ENCODE data around the gene PPCDC.
"Not testable (repeated sequence)": the region's sequence is repeated elsewhere in the genome, so short reads cannot be mapped to it uniquely, and the experiment has no call there.

PPCDC gene

GRCh38 chr15:75069301-75069925 lies 46.0 kb downstream of the PPCDC start:
- DNase-seq: peak; percentile 90

- DNase-seq: no peak
Observed at GRCh38 chr15:75070674-75071073, 47.3 kb downstream of the PPCDC start.

DNA sequence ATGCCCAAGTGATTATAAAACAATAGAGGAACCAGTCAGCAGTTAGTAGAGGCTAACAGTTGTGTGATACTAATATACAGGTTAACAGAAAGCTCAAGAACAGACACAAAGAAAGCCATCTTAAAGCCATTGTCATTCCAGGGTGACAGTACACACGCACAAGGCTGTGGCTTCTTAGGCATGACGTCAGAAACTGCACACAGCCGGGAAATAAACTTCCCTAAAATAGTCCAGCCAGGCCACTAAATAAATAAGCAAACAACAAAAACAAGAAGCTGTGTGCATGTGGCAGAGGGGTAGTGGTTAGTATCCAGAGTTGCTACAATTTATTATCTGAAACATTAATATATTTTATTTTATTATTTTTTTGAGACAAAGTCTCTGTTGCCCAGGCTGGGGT lies 49.8 kb downstream of the PPCDC start:
- peak; percentile 93 for DNase-seq

DNA sequence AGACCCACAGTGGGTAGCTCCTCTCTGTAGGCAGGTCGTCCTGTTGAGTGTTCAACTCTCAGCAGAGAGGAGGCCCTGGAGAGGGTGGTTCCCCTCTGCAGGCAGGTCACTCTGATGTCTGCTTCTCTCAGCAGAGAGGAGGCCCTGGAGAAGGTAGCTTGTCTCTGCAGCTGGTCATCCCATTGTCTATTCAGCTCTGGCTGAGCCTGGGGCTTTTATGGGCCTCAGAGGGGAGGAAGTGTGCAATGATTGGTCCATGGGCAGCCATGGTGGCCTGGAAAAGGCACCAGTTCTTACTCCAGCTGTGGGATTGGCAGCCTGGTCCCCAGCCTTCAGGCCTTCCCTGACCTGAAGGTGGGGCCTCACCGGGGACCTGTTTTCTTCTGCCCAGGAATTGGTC lies 52.9 kb downstream of the PPCDC start:
- no peak for DNase-seq

DNA sequence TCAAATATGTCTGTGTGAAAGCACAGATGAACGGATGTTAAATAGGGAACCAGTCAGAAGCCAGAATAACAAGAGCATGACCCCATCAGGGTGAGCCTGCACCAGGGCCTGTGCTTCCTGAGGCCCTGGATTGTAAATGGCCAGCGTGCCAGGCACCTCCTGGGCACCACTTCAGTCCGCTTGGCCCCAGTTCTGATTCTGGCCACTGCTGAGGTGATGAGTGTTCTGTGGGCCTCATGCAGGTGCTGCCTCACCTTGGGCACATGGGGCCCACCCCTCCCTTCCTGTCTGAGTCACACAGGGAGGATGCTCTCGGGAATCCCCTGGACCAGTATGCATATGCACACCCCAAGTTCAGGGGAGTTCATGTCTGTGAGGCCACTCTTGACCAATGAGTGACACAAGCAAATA lies 54.2 kb downstream of the PPCDC start:
- DNase-seq: peak; percentile 27

DNA sequence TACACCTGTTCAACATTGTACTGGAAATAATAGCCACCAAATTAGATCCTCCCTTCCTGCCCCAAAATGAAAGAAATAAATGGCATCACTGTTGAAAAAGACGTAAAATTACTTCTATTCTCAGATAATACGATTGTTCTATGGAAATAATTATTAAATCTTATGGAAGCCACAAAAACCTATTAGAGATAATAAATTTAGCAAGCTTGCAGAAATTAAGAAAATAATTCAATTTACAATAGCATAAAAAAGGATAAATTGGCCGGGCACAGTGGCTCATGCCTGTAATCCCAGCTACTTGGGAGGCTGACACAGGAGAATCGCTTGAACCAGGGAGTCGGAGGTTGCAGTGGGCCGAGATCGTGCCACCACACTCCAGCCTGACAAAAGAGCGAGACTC lies 57.8 kb downstream of the PPCDC start:
- DNase-seq: no peak

- DNase-seq: no peak
Observed at GRCh38 chr15:75082689-75083088, 59.3 kb downstream of the PPCDC start.

DNA sequence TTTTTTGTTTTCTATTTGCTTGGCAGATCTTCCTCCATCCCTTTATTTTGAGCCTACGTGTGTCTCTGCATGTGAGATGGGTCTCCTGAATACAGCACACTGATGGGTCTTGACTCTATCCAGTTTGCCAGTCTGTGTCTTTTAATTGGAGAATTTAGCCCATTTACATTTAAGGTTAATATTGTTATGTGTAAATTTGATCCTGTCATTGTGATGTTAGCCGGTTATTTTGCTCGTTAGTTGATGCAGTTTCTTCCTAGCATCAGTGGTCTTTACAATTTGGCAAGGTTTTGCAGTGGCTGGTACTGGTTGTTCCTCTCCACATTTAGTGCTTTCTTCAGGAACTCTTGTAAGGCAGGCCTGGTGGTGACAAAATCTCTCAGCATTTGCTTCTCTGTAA lies 62.3 kb downstream of the PPCDC start:
- DNase-seq: not testable (repeated sequence)

- no peak for DNase-seq
Observed at GRCh38 chr15:75089456-75090387, 66.3 kb downstream of the PPCDC start.

- peak; percentile 91 for DNase-seq
Observed at GRCh38 chr15:75090388-75090734, 67.0 kb downstream of the PPCDC start.

DNA sequence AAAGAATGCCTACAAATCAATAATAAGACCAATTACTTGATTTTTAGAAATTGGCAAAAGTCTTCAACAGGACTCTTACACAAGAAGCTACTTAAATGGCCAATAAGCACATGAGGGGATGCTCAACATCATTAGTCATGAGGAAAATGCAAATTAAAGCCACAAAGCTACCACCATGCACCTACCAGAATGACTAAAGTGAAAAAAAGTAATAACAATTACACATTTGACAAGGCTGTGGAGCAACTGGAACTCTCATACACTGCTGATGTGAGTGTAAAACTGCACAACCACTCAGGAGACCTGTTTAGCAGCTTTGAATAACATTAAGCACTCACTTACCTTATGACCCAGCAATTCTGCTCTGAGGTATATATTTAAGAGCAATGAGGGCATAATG lies 68.4 kb downstream of the PPCDC start:
- no peak for DNase-seq

- DNase-seq: not testable (repeated sequence)
Observed at GRCh38 chr15:75094961-75095478, 71.6 kb downstream of the PPCDC start.

- DNase-seq: no peak
Observed at GRCh38 chr15:75095594-75095993, 72.2 kb downstream of the PPCDC start.

GRCh38 chr15:75097939-75098338 lies 74.5 kb downstream of the PPCDC start:
- DNase-seq: no peak

GRCh38 chr15:75098404-75098803 lies 75.0 kb downstream of the PPCDC start:
- DNase-seq: no peak

Data from suppressor macrophage treated with lipopolysaccharide for 4 hours (primary cell).